CD4-positive, alpha-beta T cell treated with Interferon gamma for 1 hour (primary cell): Measurements from ENCODE around the gene TBC1D10B.
"Not testable (repeated sequence)": the region's sequence is repeated elsewhere in the genome, so short reads cannot be mapped to it uniquely, and the experiment has no call there.

Source experiments
- DNase-seq: peaks from one replicate; pipeline ENCODE4 v3.0.0-alpha.2; 2020

TBC1D10B gene

GRCh38 chr16:30397056-30397455 lies 26.8 kb upstream of the TBC1D10B start:
- no peak for DNase-seq

GRCh38 chr16:30396627-30397026 lies 26.3 kb upstream of the TBC1D10B start:
- not testable (repeated sequence) for DNase-seq

DNA sequence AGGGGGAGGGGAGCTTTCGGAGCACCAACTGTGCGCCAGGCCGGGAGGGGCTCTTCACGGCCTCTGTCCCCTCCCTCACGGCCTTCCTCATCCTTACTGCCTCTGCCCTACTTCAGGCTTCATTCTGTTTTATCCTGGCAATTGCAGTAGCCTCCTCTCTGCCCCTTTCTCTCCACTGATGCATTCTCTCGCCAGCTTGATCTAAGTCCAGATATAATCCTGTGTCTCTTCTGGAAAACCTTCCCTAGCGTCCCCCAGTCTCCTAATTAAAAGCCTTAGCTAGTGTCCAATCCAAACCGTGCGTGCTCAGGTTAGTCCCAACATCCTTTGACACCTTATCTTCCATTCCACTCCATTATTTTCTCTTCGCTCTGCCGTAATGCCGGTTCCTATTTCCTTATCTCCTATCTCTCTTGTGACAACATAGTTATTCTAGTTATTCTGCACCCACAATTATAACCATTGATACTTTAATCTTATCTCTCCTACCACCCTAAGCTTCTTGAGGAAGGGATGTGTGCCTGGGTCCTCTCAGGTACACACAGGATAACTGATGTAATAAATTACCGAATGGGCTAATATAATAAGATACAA lies 25.8 kb upstream of the TBC1D10B start:
- DNase-seq: no peak

DNA sequence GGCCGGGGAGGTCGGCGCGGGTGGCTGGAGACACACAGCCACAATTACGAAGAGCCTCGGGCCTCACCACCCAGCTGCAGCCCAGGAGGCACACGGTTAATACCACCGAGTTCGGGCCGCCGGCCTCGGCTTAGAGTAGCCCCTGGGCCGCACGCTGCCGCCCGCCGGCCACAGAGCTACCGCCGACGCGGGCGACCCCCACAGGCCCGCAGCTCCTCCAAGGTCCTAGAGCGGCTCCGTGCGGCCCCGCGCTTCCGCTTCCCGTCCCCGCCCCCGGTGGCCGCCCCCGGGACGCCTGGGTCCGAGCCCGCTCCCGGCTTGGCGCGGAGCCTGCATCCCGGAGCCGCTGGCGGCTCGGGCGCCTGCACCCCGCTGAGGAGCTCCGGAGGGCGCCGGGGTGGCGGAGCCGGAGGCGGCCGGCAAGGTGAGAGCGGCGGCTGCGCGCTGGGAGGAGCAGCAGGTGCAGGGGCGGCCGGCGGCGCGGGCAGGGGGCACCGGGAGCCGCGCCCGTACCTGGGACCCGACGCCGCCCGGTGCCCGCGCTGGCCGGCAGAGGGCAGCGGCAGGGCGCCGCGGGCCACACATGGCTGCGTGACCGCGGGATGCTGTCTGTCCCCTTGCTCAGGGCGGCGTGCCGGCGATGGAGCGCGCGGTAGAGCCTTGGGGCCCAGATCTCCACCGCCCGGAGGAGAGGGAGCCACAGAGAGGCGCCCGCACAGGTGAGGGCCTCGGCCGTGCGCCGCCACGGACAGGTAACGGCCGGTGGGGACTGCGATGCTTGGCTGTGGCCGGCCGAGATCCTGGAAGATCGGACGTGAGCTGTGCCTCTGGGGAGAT lies 25.1 kb upstream of the TBC1D10B start, which contains the start of gene ZNF48:
Gene ZNF48 (plus strand): TSS at position 266 of the 837 bp plus-strand sequence. CDS start 375 bp downstream, at position 641.
- peak; percentile 73 for DNase-seq

DNA sequence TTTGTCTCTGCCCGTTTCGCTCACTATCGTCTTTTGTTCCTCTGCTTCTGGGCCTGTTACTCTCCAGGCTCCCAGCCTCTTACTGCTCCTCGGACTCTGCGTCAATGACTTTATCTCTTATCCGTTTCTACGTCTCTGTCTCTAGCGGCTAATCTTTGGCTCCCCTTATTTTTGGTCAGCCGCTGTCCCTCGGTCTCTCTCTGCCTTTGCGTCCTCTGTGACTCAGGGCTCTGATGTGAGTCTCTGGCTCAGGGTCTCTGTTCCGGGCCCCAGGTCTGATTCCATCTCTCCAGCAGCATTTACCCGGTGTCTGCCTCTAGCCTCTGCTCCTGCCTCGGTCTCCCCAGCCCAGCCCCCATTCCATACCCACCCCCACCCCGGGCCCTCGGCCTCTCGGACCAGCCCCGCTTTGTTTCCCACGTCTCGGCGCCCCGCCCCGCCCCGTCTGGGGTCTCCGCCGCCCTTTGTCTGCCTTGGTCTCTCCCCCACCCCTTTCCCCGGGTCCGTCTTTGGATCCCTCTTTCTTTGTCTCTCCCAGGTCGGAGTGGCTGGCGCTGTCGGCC lies 24.4 kb upstream of the TBC1D10B start:
- DNase-seq: no peak

- no peak for DNase-seq
These were observed 13.2 kb upstream of the TBC1D10B start for GRCh38 chr16:30383521-30383920.

DNA sequence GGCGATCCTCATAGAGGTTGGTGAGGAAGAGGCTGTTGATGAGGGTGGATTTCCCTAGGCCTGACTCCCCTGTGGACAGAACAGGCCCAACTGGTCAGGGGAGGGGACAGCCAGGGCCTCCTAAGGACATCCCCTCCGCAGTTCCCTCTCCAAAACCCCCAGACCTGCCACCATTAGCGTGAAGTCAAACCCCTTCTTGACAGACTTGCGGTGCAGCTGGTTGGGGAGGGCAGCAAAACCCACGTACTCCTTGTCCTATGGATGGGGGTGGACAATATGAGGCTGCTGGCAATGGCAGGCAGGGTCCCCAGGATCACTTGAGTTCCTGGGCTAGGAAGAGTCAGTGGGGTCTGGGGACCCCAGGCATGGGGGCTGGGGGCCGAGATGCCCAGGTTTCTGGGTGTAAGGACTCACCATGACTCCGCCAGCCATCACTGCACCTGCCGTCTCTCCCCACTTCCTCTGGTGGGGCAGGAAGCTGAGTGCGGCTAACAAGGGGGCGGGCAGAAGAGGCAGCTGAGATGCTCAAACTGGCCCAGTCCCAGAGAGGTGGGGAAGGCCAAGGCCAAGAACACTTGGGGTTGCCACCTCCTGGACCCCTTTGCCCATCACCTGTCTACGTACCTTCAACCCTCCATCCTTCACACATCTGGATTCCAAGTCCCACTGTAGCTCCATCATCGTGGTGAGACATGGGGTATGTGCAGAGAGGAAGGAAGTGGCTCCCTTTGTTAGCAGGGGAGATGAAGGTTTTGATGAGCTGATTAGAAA lies 12.0 kb upstream of the TBC1D10B start, which contains the start of gene SEPTIN1:
Gene SEPTIN1 (minus strand): TSS at position 451 of the 771 bp plus-strand sequence. CDS start 19 bp downstream, at position 432.
- peak; percentile 76 for DNase-seq

DNA sequence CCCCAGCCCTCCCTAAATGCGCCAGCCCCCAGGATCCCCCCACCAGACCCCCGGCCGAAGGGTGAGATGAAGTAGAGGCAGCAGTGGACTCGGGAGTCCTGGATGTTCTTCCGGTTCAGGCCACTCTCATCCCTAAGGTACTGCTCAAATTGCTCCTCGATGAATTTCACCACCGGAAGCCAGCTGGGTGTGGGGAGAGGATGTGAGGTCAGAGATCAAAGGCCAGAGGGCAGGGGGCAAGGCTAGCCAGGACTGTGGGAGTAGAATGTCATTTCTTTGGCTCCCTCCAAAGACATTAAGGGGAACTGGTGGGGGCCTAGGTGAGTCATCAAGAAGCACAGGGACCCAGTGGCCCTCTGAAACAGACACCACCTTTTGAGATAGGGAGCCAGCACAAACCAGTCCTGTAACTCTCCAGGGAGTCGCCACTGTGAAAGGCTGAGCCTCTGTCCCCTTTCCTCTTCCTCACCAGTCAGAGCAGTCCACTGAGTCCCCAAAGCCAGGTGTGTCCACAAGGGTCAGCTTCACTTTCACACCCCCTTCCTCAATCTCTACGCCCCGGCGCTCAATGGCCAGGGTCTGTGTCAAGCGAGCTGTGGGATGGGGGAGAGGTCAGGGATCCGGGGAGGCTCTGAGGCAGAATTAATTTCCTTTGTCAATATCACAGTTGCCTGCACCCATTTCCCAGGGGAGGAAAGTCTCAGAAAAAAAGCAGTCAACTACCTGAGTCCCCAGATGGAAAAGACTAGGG lies 11.2 kb upstream of the TBC1D10B start:
- DNase-seq: no peak

- DNase-seq: no peak
These were observed 10.5 kb upstream of the TBC1D10B start for GRCh38 chr16:30380803-30381208.

DNA sequence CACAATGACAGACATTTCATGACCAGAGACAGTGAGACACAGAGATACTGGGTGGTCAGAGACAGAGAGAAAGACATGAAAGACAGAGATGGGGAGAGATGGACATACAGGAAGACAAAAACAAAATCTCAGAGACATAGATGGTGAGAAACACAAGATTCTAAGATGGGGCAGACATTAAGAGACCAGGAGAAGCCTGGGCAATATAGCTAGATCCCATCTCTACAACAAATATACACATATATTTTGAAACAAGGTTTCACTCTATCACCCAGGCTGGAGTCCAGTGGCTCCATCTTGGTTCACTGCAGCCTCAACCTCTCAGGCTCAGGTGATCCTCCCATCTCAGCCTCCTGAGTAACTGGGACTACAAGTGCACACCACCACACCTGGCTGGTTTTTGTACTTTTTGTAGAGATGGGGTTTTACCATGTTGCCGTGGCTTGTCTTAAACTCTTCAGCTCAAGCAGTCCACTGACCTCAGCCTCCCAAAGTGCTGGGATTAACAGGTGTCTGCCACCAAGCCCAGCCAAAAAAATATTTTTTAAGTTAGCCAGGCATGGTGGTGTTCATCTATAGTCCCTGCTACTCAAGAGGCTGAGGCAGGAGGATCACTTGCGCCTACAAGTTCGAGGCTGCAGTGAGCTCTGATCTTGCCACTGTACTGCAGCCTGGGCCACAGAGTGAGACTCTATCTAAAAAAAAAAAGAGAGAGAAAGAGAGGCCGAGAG lies 9.9 kb upstream of the TBC1D10B start:
- no peak for DNase-seq

GRCh38 chr16:30379158-30379783 lies 9.0 kb upstream of the TBC1D10B start:
- DNase-seq: no peak

- peak; percentile 99 for DNase-seq
These were observed 8.2 kb upstream of the TBC1D10B start for GRCh38 chr16:30378236-30379157.

DNA sequence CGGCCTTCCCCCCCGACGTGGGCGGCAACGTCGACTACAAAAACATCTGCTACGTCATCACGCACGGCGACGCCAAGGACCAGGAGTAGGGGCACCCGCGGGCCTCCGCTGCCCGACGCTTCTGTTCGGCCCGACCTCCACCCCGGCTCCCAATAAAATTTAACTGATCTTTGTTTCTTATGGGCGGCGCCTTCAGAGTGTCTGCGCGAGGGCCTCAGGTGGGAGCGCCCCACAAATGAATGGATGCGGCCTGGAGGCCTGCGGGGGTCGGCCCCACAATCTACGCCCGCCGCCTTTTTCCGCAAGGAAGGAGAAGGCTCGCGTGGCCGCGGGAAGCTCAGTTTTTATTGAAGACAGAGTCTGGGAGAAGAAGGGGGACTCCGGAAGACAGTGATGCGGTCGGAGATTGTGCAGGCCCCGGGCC lies 7.5 kb upstream of the TBC1D10B start:
- peak; percentile 94 for DNase-seq

DNA sequence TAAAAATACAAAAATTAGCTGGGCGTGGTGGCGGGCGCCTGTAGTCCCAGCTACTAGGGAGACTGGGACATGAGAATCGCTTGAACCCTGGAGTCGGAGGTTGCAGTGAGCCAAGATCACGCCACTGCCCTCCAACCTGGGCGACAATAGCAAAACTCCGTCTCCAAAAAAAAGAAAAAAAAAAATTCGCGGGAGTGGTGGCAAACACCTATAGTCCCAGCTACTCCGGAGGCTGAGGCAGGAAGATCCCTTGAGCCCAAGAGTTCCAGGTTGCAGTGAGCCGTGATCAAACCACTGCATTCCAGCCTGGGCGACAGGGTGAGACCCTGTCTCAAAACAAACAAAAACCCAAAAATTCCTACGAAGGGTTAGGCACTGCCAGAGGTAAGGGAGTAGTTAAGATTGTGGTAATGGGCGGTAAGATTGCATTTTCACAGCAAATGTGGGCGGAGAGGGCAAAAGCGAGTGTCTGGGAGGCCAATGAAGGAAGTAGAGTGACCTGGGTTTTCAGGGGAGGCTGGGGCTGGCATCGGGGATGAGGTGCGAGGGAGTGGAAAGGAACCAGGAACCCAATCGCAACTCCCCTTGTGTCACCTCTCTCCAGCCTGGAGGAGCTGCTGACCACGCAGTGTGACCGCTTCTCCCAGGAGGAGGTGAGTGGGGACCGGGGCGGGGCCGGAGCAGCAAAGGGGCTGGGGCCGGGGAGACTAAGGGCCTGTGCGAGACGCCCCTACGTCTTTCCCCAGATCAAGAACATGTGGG lies 6.9 kb upstream of the TBC1D10B start:
- no peak for DNase-seq

DNA sequence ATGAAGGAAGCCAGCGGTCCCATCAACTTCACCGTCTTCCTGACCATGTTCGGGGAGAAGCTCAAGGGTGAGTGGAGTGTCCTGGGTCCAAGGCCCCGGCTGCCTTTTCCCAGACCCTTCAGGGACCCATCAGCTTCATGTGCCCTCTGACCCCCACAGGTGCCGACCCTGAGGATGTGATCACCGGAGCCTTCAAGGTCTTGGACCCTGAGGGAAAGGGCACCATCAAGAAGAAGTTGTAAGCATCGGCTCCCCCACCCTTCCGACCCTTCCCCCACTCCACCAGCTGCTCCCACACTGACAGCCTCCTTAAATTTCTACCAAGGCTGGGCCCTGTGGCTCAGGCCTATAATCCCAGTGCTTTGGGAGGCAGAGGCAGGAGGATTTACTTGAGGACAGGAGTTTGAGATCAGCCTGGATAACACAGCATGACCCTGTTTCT lies 6.2 kb upstream of the TBC1D10B start:
- no peak for DNase-seq

- DNase-seq: no peak
These were observed 5.6 kb upstream of the TBC1D10B start for GRCh38 chr16:30375864-30376263.

DNA sequence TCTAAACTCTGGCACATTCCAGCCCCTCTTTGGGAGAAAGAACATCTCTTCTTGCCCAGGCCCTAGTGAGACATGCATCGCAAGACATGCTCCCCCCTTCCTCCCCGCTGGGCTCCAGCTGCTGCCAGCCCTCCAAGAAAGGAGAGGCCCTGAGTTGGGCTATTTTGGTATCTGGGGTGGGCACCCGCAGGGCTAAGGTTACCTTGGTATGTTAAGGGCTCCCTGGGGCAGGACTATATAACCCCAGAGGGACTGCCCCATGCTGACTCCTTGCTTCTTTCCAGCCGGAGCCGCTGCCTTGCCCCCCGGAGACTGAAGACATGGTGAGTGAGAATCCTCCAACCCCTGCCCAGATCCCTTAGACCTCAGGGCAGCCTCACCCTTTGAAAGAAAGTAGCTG lies 4.2 kb upstream of the TBC1D10B start, which contains the start of gene MYL11:
Gene MYL11 (plus strand): TSS at position 265 of the 400 bp plus-strand sequence. CDS start 56 bp downstream, at position 321.
- no peak for DNase-seq

DNA sequence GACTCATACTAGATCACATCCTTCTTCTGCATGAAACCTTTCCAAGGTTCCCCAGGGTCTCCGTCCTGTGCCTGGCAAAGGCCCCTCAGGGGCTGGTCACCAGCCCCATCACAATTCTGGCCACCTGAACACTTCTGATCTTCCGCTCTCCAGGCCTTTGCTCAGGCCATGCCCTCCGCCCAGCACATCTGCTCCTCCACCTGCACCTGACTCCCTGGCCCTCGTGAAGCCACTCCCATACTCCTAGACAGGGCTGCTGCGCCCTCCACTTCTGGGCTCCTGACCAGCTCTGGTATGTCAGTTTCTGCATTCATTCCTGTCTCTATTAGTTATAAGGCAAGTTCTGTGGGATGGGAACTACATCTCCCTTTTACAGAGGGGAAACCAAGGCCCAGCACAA lies 2.4 kb upstream of the TBC1D10B start:
- no peak for DNase-seq
